Naive thymus-derived CD4-positive, alpha-beta T cell (primary cell): ENCODE data around the gene CASP10. TPM values are rescaled to one million over a fixed set of nuclear protein-coding genes. Genes with fewer than 3 reads are reported as not detected.

Experiments
- ATAC-seq: fragments of 150-1000 bp; cut with Tn5 transposase; 2 replicates; pipeline ENCODE4 v1.10.0; 2021; ENCODE audit warnings: mild to moderate bottlenecking, moderate library complexity
- CTCF ChIA-PET: fragments of 350-600 bp; sonication (Branson Sonifier 250); formaldehyde crosslinking; loops from one replicate; lab custom pipeline; 2021; ENCODE audit warnings: antibody characterized with exemption; lab: Charles Lee
- POLR2A ChIA-PET: fragments of 350-600 bp; sonication (Branson Sonifier 250); formaldehyde crosslinking; loops from one replicate; lab custom pipeline; 2021; ENCODE audit warnings: antibody characterized with exemption, inconsistent platforms; lab: Charles Lee
- DNase-seq, 9 donors: peaks; one replicate each; pipeline versions ENCODE4 v3.0.0 to v3.0.0-alpha.2; 2020 to 2022; ENCODE audit warnings: mixed read lengths in 1 of 9
- H3K27ac ChIP-seq: one replicate; pipeline ENCODE4 v1.7.0; 2013; ENCODE audit warnings: mild to moderate bottlenecking, low read depth, low read length, moderate library complexity
- H3K27me3 ChIP-seq, 2 donors: one replicate each; pipeline ENCODE4 v1.7.0; 2013; ENCODE audit warnings: low read length in 2 of 2, mild to moderate bottlenecking in 2 of 2, moderate library complexity in 2 of 2; ENCODE audit not compliant: control insufficient read depth in 2 of 2, insufficient read depth in 2 of 2
- H3K36me3 ChIP-seq, 3 experiments: 1 replicate in 2 of 3; 2 replicates in 1 of 3; pipeline ENCODE4 v1.7.0; 2013; ENCODE audit warnings: low read length in 3 of 3, mild to moderate bottlenecking in 3 of 3, moderate library complexity in 1 of 3; ENCODE audit not compliant: insufficient read depth in 3 of 3, control insufficient read depth in 2 of 3
- H3K4me1 ChIP-seq, 2 donors: one replicate each; pipeline ENCODE4 v1.7.0; 2013; ENCODE audit warnings: low read length in 2 of 2, mild to moderate bottlenecking in 2 of 2, moderate library complexity in 1 of 2; ENCODE audit not compliant: control insufficient read depth in 2 of 2, insufficient read depth in 2 of 2
- H3K4me3 ChIP-seq: 2 replicates; pipeline ENCODE4 v1.7.0; 2013; ENCODE audit warnings: mild to moderate bottlenecking, low read length
- H3K9me3 ChIP-seq, 3 experiments: 1 replicate in 2 of 3; 2 replicates in 1 of 3; pipeline ENCODE4 v1.7.0; 2013; ENCODE audit warnings: low read length in 3 of 3; ENCODE audit not compliant: control insufficient read depth in 2 of 3
- H3K27ac Mint-ChIP-seq, 9 donors: one replicate each; pipeline ENCODE4 v1.8.0; 2020 to 2022; ENCODE audit warnings: mixed read lengths in 9 of 9, mild to moderate bottlenecking in 8 of 9, moderate library complexity in 5 of 9, inconsistent platforms in 2 of 9
- H3K27me3 Mint-ChIP-seq, 5 donors: one replicate each; pipeline ENCODE4 v1.8.0; 2021 to 2022; ENCODE audit warnings: mixed read lengths in 5 of 5, mild to moderate bottlenecking in 1 of 5
- H3K36me3 Mint-ChIP-seq, 5 donors: one replicate each; pipeline ENCODE4 v1.8.0; 2020 to 2022; ENCODE audit warnings: mixed read lengths in 5 of 5, mild to moderate bottlenecking in 3 of 5, inconsistent platforms in 1 of 5
- H3K4me1 Mint-ChIP-seq, 7 donors: one replicate each; pipeline ENCODE4 v1.8.0; 2020 to 2022; ENCODE audit warnings: mixed read lengths in 7 of 7, mild to moderate bottlenecking in 3 of 7, inconsistent platforms in 1 of 7
- H3K4me3 Mint-ChIP-seq, 10 donors: one replicate each; pipeline ENCODE4 v1.8.0; 2020 to 2022; ENCODE audit warnings: mild to moderate bottlenecking in 10 of 10, mixed read lengths in 10 of 10, moderate library complexity in 6 of 10, inconsistent platforms in 2 of 10
- H3K9me3 Mint-ChIP-seq, 11 donors: one replicate each; pipeline ENCODE4 v1.8.0; 2020 to 2022; ENCODE audit warnings: mixed read lengths in 11 of 11, mild to moderate bottlenecking in 4 of 11, inconsistent platforms in 1 of 11, moderate library complexity in 1 of 11
- intact Hi-C, 2 donors: fragments of 100-400 bp; cut with micrococcal nuclease; formaldehyde crosslinking; loops; one replicate each; pipeline ENCODE4 v1.15.1; 2023
- polyA plus RNA-seq, 2 donors: library from polyadenylated mRNA; unstranded; fragments of 300-500 nt; fragmentation: Illumina TruSeq; gene quantifications; one replicate each; pipeline ENCODE4 v1.2.3, GENCODE V29; 2021
- total RNA-seq, 6 experiments: library from RNA in 5 of 6; stranded (reverse) in 5 of 6; gene quantifications; 1 replicate in 5 of 6; 2 replicates in 1 of 6; pipeline ENCODE4 v1.2.3 and lab custom pipeline; 2021 to 2026

The CASP10 gene
- total and polyA plus RNA-seq, 7 experiments from 2014 or later = 15.9 to 49.8 (median 40.8) TPM

DNA sequence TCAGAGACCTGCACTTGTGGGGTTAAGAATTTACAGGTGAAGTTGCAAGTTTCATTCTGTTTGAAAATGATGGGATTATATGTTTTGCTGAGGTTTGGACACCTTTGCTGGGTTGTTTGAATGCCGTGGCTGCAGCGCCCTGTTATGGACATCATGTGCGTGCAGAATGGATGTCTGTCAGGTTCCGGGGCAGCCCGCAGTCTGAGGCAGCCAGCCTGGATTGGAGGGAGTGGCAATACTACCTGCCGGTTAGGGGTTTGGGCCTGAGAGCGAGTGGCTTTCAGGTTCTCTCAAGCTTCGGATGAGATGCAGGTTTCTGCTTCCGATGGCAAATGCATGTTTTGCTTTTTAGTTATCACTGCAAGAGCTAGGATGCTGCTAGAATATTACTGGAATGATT is 78.5 kb downstream of the CASP10 start:
- intact Hi-C loops = loop anchor here (2.0 kb wide), 4 partner anchors 103 to 771 kb away; partner anchors contain the start of genes BZW1 (in 1 of the 2), FZD7 (in 1 of the 2) and TMEM237 (in 1 of the 2)
- ChIA-PET CTCF (interaction anchor here (0.6 to 8.9 kb wide), 7 partner anchors 9 to 102 kb away, joined by 3 to 64 read pairs (median 7); no protein-coding TSS in a partner anchor), POLR2A (interaction anchor here (0.6 to 8.1 kb wide), 15 partner anchors 8 to 372 kb away, joined by 3 to 77 read pairs (median 5); partner anchors contain the start of genes CASP10, NIF3L1 and PPIL3)
- Histone ChIP-seq H3K27ac (peak overlapping the region; percentile 91), H3K36me3 (peaks cover 0 to 8% (median 3%) of the 10 kb centered on the region in 3 experiments), H3K4me3 (peak overlapping the region; percentile 96), H3K9me3 (no peaks in the 10 kb centered on the region), H3K4me1 (peaks cover 57 to 67% of the 10 kb centered on the region in 2 donors), H3K27me3 (no peaks in the 10 kb centered on the region)
- peaks cover 0 to 4% (median 0%) of the 10 kb centered on the region in 11 donors for H3K9me3 Mint-ChIP-seq
- peak overlapping the region; percentile 89 to 100 (median 98) for H3K27ac Mint-ChIP-seq
- peak overlapping the region; percentile 94 to 100 (median 99) for H3K4me3 Mint-ChIP-seq
- no peak for ATAC-seq
- H3K36me3 Mint-ChIP-seq = peaks cover 5 to 28% (median 9%) of the 10 kb centered on the region in 5 donors
- DNase-seq = peak in 8 of 9 donors; percentile 14 to 57 (median 42)
- peaks cover 59 to 91% (median 78%) of the 10 kb centered on the region in 7 donors for H3K4me1 Mint-ChIP-seq
- H3K27me3 Mint-ChIP-seq = no peaks in the 10 kb centered on the region

- Histone ChIP-seq H3K36me3 (peaks cover 0 to 8% (median 7%) of the 10 kb centered on the region in 3 experiments), H3K4me3 (peak overlapping the region; percentile 96), H3K4me1 (peaks cover 57 to 65% of the 10 kb centered on the region in 2 donors), H3K27ac (peak overlapping the region; percentile 91), H3K9me3 (no peaks in the 10 kb centered on the region), H3K27me3 (no peaks in the 10 kb centered on the region)
- Mint-ChIP-seq H3K27me3 (no peaks in the 10 kb centered on the region), H3K9me3 (peaks cover 0 to 4% (median 0%) of the 10 kb centered on the region in 11 donors), H3K27ac (peak overlapping the region; percentile 89 to 100 (median 98)), H3K4me1 (peaks cover 59 to 91% (median 78%) of the 10 kb centered on the region in 7 donors), H3K36me3 (peaks cover 5 to 30% (median 13%) of the 10 kb centered on the region in 5 donors), H3K4me3 (peak overlapping the region; percentile 94 to 100 (median 99))
- intact Hi-C loops = loop anchor here (2.0 kb wide), 5 partner anchors 15 to 771 kb away; partner anchors contain the start of genes BZW1 (in 1 of the 2), FZD7 (in 1 of the 2) and TMEM237 (in 1 of the 2)
- ATAC-seq = no peak
- POLR2A ChIA-PET = interaction anchor here (0.6 to 8.1 kb wide), 14 partner anchors 8 to 373 kb away, joined by 3 to 77 read pairs (median 5); partner anchors contain the start of genes CASP10, NIF3L1 and PPIL3
- peak in 7 of 9 donors; percentile 32 to 56 (median 52) for DNase-seq
- CTCF ChIA-PET = interaction anchor here (0.6 to 8.9 kb wide), 9 partner anchors 9 to 360 kb away, joined by 3 to 64 read pairs (median 4); no protein-coding TSS in a partner anchor
These were observed 79.0 kb downstream of the CASP10 start for GRCh38 chr2:201261906-201262305.

GRCh38 chr2:201262718-201263117 is 79.8 kb downstream of the CASP10 start:
- H3K27ac ChIP-seq = peak overlapping the region; percentile 64
- peak in 4 of 9 donors; percentile 31 to 68 (median 44) for DNase-seq
- no peaks in the 10 kb centered on the region for H3K9me3 ChIP-seq
- Mint-ChIP-seq H3K27me3 (no peaks in the 10 kb centered on the region), H3K27ac (peak overlapping the region; percentile 88 to 98 (median 90)), H3K4me1 (peaks cover 54 to 91% (median 78%) of the 10 kb centered on the region in 7 donors), H3K9me3 (peaks cover 0 to 4% (median 0%) of the 10 kb centered on the region in 11 donors), H3K4me3 (peak overlapping the region; percentile 76 to 91 (median 84)), H3K36me3 (peaks cover 5 to 33% (median 19%) of the 10 kb centered on the region in 5 donors)
- peaks cover 58 to 64% of the 10 kb centered on the region in 2 donors for H3K4me1 ChIP-seq
- no peaks in the 10 kb centered on the region for H3K27me3 ChIP-seq
- CTCF ChIA-PET = interaction anchor here (0.6 to 8.9 kb wide), 4 partner anchors 25 to 361 kb away, joined by 3 to 64 read pairs (median 12); no protein-coding TSS in a partner anchor
- no peak for ATAC-seq
- intact Hi-C loops = loop anchor here in 1 of 2 donors (1.0 to 2.0 kb wide), 3 partner anchors 10 to 189 kb away; partner anchors contain the start of genes STRADB and TRAK2
- POLR2A ChIA-PET = interaction anchor here (0.6 to 8.1 kb wide), 8 partner anchors 9 to 101 kb away, joined by 3 to 77 read pairs (median 4); no protein-coding TSS in a partner anchor
- H3K4me3 ChIP-seq = peak overlapping the region; percentile 48
- peaks cover 0 to 15% (median 8%) of the 10 kb centered on the region in 3 experiments for H3K36me3 ChIP-seq

- peak overlapping the region; percentile 64 for H3K27ac ChIP-seq
- peak; percentile 36 for ATAC-seq
- Mint-ChIP-seq H3K36me3 (peaks cover 9 to 39% (median 25%) of the 10 kb centered on the region in 5 donors), H3K27ac (peak overlapping the region; percentile 62 to 98 (median 89)), H3K27me3 (no peaks in the 10 kb centered on the region), H3K4me1 (peaks cover 54 to 87% (median 73%) of the 10 kb centered on the region in 7 donors), H3K4me3 (peak overlapping the region; percentile 60 to 90 (median 82)), H3K9me3 (no peaks in the 10 kb centered on the region)
- H3K27me3 ChIP-seq = no peaks in the 10 kb centered on the region
- intact Hi-C loops = loop anchor here in 1 of 2 donors (1.0 to 2.0 kb wide), 3 partner anchors 9 to 188 kb away; partner anchors contain the start of genes STRADB and TRAK2
- H3K9me3 ChIP-seq = no peaks in the 10 kb centered on the region
- POLR2A ChIA-PET = interaction anchor here (0.6 to 8.1 kb wide), 7 partner anchors 10 to 133 kb away, joined by 3 to 77 read pairs (median 3); no protein-coding TSS in a partner anchor
- DNase-seq = peak in 3 of 9 donors; percentile 25 to 45 (median 35)
- H3K4me3 ChIP-seq = peak overlapping the region; percentile 48
- CTCF ChIA-PET = interaction anchor here (1.2 to 8.9 kb wide), 4 partner anchors 10 to 100 kb away, joined by 3 to 64 read pairs (median 6); partner anchors contain the start of gene CASP10
- H3K36me3 ChIP-seq = peaks cover under 1 to 24% (median 8%) of the 10 kb centered on the region in 3 experiments
- H3K4me1 ChIP-seq = peaks cover 62 to 64% of the 10 kb centered on the region in 2 donors
These were observed 80.8 kb downstream of the CASP10 start for GRCh38 chr2:201263779-201264178.

- H3K4me1 Mint-ChIP-seq = peaks cover 55 to 87% (median 74%) of the 10 kb centered on the region in 7 donors
- peaks cover 9 to 45% (median 30%) of the 10 kb centered on the region in 5 donors for H3K36me3 Mint-ChIP-seq
- peak overlapping the region; percentile 62 to 98 (median 89) for H3K27ac Mint-ChIP-seq
- DNase-seq (no peak), ATAC-seq (no peak)
- no peaks in the 10 kb centered on the region for H3K27me3 Mint-ChIP-seq
- CTCF ChIA-PET = interaction anchor here (0.9 to 8.9 kb wide), 6 partner anchors 11 to 99 kb away, joined by 3 to 64 read pairs (median 4); partner anchors contain the start of gene CASP10
- Histone ChIP-seq H3K4me1 (peaks cover 59 to 64% of the 10 kb centered on the region in 2 donors), H3K36me3 (peaks cover 8 to 32% (median 13%) of the 10 kb centered on the region in 3 experiments), H3K4me3 (peak overlapping the region; percentile 48), H3K27me3 (no peaks in the 10 kb centered on the region), H3K9me3 (no peaks in the 10 kb centered on the region), H3K27ac (peak overlapping the region; percentile 64)
- peak overlapping the region; percentile 76 to 90 (median 82) for H3K4me3 Mint-ChIP-seq
- intact Hi-C loops = no loop called here
- POLR2A ChIA-PET = interaction anchor here (0.6 to 8.1 kb wide), 9 partner anchors 10 to 101 kb away, joined by 3 to 77 read pairs (median 3); no protein-coding TSS in a partner anchor
- no peaks in the 10 kb centered on the region for H3K9me3 Mint-ChIP-seq
These were observed 81.7 kb downstream of the CASP10 start for GRCh38 chr2:201264472-201265173.
